HG03354 (cell line): ENCODE data around the gene LRP4.
"Not testable (repeated sequence)": the region's sequence is repeated elsewhere in the genome, so short reads cannot be mapped to it uniquely, and the experiment has no call there.

Experiments used
- ATAC-seq: cut with Tn5 transposase; IDR thresholded peaks from one replicate; pipeline ENCODE4 v1.9.1; 2021; ENCODE audit warnings: mild to moderate bottlenecking; ENCODE audit not compliant: unreplicated experiment, poor library complexity, severe bottlenecking

The LRP4 gene, protein sequence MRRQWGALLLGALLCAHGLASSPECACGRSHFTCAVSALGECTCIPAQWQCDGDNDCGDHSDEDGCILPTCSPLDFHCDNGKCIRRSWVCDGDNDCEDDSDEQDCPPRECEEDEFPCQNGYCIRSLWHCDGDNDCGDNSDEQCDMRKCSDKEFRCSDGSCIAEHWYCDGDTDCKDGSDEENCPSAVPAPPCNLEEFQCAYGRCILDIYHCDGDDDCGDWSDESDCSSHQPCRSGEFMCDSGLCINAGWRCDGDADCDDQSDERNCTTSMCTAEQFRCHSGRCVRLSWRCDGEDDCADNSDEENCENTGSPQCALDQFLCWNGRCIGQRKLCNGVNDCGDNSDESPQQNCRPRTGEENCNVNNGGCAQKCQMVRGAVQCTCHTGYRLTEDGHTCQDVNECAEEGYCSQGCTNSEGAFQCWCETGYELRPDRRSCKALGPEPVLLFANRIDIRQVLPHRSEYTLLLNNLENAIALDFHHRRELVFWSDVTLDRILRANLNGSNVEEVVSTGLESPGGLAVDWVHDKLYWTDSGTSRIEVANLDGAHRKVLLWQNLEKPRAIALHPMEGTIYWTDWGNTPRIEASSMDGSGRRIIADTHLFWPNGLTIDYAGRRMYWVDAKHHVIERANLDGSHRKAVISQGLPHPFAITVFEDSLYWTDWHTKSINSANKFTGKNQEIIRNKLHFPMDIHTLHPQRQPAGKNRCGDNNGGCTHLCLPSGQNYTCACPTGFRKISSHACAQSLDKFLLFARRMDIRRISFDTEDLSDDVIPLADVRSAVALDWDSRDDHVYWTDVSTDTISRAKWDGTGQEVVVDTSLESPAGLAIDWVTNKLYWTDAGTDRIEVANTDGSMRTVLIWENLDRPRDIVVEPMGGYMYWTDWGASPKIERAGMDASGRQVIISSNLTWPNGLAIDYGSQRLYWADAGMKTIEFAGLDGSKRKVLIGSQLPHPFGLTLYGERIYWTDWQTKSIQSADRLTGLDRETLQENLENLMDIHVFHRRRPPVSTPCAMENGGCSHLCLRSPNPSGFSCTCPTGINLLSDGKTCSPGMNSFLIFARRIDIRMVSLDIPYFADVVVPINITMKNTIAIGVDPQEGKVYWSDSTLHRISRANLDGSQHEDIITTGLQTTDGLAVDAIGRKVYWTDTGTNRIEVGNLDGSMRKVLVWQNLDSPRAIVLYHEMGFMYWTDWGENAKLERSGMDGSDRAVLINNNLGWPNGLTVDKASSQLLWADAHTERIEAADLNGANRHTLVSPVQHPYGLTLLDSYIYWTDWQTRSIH (N-terminal part only)

DNA sequence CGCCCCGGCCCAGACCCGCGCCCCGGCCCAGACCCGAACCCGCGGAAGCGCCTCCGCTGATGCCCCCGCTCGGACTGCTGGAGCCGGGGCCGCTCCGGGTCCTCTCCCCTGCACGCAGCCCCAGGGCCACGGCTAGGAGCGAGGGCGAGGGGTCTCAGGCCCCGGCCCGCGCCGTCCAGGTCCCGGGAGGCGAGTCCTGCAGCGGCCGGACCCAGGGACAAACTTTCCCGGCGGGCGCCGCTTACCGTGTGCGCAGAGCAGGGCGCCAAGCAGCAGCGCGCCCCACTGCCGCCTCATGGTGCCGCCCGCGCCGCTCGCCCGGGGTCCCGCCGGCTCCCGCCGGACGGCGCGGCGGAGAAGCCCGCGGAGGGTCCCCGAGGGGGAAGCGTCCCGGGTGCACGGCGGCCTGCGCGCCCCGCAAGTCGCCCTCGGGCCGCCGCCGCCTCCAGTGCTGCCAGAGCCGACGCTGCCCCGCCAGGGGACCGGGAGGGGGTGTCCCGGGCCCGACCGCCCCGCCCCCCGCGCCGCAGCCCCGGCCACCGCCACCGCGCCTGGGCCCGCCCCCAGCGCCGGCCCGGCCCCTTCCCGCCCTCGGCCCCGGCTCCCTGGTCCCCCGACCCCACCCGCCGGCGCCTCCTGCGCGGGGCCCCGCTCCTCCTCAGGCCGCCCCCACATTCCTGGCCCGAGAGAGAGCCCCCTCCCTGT lies at the start of gene LRP4:
LRP4 (minus strand) TSS at position 468 of the 705 bp plus-strand sequence; CDS start at position 297, 171 bp downstream.
- ATAC-seq: no peak

DNA sequence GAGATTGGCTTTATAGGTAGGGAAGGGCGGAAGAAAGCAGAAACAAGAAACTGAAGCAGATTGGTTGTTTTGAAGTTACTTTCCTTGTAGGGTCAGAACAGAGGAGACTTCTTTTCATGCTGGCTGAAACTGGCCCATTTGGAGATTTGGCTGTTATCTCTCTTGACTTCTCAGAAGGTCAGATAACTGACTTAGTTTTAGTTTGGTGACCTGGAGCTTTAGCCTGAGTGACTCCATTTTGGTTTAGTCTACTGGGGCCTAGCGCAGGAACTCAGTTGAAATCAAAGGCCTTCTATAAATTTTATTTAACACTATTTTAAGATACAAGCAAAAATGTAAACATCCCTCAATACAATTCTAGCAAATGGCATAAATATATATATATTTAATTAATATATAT lies 49.6 kb upstream of the LRP4 start:
- ATAC-seq: no peak

DNA sequence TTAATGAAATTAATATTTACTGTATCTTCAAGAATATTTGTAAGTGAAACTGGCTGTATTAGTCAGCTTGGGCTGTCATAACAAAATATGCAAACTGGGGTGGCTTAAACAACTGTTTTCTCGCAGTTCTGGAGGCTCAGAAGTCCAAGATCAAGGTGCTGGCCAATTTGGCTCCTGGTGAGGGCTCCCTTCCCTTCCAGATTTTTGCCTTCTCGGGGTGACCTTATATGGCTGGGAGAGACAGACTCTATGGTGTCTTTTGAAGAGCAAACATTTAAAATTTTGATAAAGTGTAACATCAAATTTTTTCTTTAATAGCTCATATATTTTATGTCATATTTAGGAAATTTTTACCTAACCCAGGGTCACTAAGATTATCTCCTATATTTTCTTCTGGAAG lies 48.4 kb upstream of the LRP4 start:
- ATAC-seq: no peak

DNA sequence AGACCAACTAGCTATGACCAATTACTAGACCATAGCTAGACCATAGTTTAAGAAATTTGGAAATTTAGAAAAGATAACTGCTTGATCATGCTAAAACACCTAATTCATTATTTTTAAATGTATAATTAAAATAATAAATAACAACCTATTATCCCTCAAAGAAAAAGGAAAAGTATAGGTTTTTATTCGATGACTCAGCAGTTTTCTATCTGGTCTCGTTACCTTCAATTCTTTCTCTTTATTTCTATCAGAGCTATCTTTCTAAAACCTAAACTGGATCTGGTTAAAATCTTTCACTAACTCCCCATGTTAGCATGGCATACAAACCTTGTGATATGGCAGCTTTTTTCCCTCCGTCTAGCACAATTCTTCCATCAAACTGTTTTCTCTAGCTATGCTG lies 45.5 kb upstream of the LRP4 start:
- no peak for ATAC-seq

DNA sequence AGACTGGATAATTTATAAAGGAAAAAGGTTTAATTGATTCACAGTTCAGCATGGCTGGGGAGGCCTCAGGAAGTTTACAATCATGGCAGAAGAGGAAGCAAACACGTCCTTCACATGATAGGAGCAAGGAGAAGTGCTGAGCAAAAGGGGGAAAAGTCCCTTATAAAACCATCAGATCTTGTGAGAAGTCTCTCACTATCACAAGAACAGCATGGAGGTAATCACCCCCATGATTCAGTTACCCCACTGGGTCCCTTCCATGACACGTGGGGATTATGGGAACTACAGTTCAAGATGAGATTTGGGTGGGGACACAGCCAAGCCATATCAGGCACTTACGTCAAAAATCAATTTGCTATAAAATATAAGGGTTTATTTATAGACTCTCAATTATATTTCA lies 43.5 kb upstream of the LRP4 start:
- not testable (repeated sequence) for ATAC-seq

DNA sequence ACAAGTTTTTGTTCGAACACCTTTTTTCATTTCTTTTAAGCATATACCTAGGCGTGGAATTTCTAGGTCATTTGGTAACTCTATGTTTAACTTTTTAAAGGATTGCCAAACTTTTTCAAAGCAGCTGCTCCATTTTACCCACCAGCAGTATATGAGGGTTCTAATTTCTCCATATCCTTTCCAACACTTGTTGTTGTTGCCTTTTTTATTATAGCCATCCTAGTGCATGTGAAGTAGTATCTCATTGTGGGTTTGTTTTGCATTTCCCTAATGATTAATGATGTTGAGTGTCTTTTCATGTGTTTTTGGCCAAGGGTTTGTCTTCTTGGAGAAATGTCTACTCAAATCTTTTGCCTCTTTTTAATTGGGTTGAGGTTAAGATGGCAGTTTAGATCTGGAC lies 42.7 kb upstream of the LRP4 start:
- ATAC-seq: no peak

DNA sequence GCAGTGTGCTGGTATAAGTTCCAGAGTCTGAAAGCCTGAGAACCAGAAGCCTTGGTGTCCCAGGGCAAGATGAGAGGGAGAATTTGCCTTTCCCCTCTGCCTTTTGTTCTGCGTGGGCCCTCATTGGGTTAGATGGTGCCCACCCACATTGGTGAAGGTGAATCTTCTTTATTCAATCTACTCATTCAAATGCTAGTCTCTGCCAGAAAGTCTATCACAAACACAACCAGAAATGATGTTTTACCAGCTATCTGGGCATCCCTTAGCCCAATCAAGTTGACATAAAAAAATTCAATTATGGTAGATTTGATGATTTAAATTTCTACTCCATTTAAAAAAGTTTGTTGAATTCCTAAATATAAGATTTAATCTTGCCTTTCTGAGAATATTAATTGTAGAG lies 40.4 kb upstream of the LRP4 start:
- ATAC-seq: no peak

DNA sequence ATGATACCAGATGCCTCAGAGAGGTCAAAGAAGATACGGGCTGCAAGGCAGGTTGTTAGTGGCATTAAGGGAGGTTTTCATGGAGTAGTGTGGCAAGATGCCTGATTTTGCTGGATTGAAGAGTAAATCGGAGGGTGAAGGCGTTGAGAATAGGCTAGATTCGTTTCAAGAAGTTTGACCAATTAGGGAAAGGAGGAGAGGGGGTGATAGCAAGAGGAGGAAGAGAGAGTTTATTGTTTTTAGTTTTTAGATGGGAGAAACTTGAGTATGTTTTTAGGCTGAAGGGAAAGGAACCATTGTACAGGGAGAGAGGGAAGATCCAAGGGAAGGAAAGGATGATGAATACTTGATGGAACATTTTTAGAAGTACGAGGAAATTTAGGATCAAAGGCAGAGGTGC lies 34.7 kb upstream of the LRP4 start:
- ATAC-seq: no peak

DNA sequence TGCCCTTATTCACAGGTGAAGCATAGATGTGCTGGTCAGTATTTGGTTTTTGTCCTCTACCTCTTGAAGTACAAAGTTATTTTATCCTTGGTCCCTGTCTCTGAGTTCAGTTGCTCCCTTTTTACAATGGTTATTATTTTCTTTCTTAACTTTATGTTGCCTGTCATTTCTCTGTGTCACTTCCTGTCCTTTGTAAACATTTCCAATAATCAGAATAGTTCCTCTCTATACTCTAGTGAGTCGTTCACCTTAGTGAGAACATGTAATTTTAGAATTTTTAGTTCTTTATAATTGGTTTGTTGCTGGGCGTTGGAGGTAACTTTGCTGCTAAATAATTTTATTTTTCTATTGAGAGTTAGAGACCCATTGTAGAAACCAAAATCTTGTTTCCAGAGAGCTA lies 34.2 kb upstream of the LRP4 start:
- ATAC-seq: no peak

DNA sequence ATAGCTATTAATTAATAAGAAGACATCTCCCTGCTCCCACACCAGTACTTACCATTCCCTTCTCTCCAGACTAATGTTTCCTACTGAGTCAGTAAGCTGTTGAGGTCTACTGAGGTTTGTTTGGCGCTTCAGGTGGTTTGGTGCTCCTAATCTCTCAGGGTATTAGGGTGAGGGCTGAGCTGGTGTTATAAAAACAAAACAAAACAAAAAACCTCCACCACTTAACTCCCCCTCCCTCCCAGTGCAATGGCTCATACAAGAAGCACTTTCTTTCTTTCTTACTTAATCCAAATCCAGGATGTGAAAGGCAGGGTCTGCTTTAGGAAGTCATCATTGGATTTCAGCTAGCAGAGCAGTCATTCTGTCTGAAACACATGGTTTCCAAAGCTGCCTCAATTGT lies 33.5 kb upstream of the LRP4 start:
- no peak for ATAC-seq

DNA sequence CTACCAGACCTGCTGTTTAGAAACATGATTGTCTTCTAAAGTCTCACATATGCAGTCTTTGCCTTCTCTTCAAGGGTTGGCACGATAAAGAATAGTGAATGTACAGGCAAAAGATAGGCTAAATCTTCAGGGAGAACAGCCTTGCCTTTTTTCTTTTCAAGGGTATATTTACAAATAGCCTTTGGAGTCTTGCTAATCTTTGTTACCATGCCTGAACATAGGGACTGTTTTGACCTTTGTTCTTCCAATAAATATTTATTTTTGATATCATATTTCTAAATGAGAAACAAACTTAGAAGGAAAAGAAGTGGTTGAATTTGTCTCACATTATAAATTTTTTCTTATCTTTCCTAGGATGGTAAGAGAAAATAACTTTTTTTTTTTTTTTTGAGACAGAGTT lies 30.9 kb upstream of the LRP4 start:
- no peak for ATAC-seq

DNA sequence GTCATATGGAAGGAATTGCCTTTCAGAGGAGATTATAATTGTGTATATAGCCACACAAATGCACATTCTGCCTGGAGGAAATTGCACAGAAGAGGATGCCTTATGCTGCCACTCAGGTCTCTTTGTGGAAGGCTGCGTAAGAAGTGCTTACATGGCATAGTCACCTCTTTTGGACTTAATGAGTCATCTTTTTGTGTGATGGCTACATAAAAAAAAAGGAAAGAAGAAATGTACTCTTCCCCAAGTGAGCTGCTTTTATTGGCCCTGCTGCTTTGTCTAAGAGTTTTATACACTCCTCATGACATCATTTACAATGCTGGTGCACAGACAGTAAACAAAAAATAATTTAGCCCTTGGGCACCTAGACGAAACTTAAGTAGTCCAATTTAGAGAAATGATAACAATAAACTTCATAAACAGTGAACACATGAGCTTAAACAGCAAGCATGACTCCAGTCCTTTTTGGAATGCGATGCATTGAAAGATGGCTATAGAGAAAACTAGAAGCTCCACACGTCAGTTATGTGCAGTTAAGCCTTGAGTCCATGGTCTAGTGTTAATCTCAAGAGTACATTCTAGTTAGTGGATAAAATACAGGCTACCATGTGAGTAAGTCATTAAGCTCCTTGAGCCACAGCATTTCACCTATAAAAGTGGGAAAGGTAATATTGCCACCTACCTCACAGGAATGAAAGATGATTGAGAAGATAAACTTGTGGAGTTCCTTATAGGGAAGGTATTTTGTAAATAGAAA lies 30.2 kb upstream of the LRP4 start:
- ATAC-seq: no peak

DNA sequence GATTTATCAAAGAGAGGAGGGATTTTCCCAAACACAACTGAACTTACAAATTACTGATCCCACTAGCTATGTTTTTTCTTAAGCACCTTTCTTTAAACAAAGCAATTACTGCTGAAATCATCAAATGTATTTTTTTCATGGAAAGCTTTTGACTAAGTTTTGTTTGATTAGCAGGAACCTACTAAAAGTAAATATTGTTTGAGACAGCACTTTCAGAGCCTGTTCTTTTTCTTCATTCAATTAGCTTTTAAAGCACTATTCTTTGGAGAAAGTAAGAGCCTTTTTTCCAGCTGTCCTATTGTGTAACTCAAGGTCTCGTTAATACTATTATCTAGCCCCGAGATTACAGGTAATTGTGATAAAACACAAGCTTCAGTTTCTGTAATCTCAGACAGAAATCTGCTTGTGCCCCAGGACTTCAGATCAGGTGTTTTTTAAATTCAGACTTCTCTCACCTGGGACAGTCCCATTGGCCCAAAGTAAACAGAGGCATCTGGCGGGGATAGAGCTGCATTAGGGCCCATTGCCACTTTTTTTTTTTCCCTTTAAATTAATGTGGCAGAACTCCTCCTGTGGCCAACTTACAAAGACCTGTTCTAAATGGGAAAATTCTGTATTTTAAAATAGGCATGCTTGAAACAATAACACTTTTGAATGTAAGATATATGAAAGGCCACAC lies 29.2 kb upstream of the LRP4 start:
- no peak for ATAC-seq

DNA sequence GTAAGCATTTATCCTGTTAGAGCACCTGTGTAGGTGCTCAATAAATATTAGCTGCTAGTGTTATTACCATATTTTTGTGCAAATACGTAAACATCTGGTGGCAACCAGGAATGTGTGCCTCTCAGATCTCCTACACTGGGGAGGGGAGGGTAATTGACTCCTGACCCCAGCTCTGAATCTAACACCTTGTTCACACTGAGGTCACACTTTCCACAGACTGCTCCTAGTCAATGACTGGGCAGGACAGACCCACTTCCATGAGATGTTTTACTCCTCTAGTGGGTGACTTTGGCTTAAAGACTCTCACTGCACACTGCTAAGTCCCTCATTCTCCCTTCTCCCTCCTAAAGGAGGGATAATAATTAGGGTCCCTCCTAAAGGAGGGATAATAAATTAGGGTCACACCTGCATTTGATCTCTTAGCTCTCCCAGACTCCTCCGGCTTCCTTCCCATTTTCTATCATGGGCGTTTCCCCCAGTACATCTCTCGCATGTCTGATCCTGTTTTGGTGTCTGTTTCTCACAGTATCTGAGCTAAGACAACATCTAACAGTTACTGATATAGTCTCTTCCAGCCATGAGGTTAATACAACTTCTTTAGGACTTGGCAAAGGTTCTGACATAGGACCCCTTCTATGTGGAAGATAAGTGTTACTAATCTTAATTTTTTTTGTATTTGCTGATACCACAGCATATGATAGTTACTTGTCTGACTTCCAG lies 26.2 kb upstream of the LRP4 start:
- no peak for ATAC-seq

DNA sequence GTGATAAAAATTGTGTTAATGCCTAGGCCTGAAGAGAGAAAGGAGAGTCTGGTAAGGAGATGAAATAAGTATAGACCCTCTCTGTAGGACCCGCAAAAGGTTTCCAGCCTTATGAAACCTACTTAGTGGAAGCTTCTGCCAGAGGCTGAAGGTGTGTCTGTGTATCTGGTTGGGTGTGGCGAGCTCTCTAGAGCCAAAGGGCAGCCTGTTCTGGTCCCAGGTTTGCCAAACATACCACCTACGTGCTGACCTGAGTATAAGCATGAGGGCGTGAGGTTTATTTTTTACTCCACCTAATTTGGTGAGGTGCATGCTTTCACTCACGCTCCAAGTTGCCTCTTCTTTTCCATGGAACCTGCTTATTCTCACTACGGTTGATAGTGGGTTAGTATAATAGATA lies 23.8 kb upstream of the LRP4 start:
- ATAC-seq: no peak

DNA sequence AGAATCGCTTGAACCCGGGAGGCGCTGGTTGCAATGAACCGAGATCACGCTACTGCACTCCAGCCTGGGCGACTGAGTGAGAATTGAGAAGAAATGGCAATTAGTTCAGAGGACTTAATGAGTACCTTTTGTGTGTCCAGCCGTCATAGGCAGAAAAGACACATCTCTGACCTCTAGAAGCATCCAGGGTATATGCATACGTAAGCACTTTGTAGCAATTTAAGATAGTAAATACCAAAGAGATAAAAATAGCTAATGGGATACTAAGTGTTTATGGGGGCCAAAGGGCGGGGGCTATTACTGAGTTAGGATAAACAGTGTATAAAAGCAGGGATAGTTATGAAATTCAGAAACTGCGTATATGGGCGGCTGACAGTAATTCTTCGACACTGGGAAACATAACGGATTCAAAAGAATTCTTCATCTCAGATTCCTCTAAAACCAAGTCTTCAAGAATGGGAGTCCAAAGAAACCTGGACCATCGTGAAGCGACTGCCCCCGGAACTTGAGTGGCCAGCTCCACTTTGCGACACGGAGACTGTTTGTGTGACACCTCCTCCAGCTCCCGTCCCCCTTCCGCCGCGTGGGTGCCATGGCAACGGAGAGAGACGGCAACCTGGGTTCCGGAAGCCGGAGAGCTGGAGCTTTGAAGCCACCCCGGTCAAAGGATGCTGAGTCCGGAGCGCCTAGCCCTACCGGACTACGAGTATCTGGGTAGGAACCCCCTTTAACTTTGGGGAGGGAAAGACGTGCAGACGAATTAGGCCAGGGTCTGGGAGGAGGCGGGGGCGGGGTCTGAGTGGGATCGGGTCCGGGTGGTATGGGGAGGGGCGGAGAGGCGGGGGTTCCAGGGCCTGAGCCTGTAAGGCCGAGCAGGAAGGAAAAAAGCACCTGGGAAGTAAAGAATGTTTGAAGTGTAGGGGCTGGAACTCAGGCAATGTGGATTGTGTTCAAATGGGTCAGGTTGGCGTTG lies 18.1 kb upstream of the LRP4 start, which contains the start of gene CSTPP1:
CSTPP1 (plus strand) TSS at position 624 of the 973 bp plus-strand sequence; CDS start at position 669, 45 bp downstream.
- ATAC-seq: peak; percentile 99

DNA sequence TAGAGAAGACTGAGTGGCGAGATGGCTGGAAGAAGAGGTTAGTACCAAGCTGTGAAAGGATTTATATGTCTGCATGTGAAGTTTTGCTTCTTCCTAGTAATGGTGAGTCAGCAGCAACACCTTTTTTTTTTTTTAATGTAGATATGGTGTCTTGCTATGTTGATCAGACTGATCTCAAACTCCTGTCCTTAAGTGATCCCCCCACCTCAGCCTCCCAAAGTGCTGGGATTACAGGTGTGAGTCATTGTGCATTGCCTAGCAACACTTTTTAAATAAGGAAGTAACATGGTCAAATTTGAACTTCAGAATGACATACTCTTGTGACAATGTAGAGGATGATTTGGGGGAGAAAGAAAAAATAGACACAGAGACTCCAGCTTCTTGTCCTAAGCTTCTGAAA lies 11.7 kb upstream of the LRP4 start:
- ATAC-seq: no peak
